PC-9 (cell line): ENCODE results near the gene CYP11A1. TPM values are rescaled to one million over a fixed set of nuclear protein-coding genes. Genes with fewer than 3 reads are reported as not detected.

ENCODE experiments used
- BruUV-seq: library from RNA; stranded (reverse); fragments of 400-500 nt; replicated peaks from 2 replicates; lab custom pipeline; 2021; lab: Mats Ljungman, UMichigan
- CTCF ChIA-PET: fragments of 300-600 bp; sonication (Branson Sonifier 250); formaldehyde crosslinking; loops from one replicate; lab custom pipeline; 2022; ENCODE audit warnings: antibody characterized with exemption; lab: Charles Lee
- POLR2A ChIA-PET: fragments of 300-600 bp; sonication (Branson Sonifier 250); formaldehyde crosslinking; loops from one replicate; lab custom pipeline; 2022; ENCODE audit warnings: antibody characterized with exemption; ENCODE audit not compliant: unreplicated experiment; lab: Charles Lee
- DNase-seq, 2 experiments: peaks; one replicate each; pipeline versions ENCODE4 v3.0.0 to v3.0.0-alpha.2; 2015 to 2022; ENCODE audit warnings: mixed read lengths in 1 of 2
- H2AFZ ChIP-seq: fragments of 200-600 bp; sonication (generic); 2 replicates; pipeline ENCODE4 v1.8.1; 2017; ENCODE audit warnings: antibody characterized with exemption
- H3F3A ChIP-seq: fragments of 200-600 bp; sonication (generic); 2 replicates; pipeline ENCODE4 v1.8.1; 2017; ENCODE audit warnings: antibody characterized with exemption, mild to moderate bottlenecking, low read depth; ENCODE audit not compliant: insufficient read depth
- H3K27ac ChIP-seq: fragments of 200-600 bp; sonication (generic); 2 replicates; pipeline ENCODE4 v1.6.1; 2016; ENCODE audit warnings: mixed run types
- H3K27me3 ChIP-seq: fragments of 200-600 bp; sonication (generic); 2 replicates; pipeline ENCODE4 v1.6.1; 2016; ENCODE audit warnings: low read depth, mixed run types; ENCODE audit not compliant: insufficient read depth
- H3K36me3 ChIP-seq: fragments of 200-600 bp; sonication (generic); 2 replicates; pipeline ENCODE4 v1.6.1; 2016; ENCODE audit warnings: low read depth, mixed run types
- H3K4me1 ChIP-seq: fragments of 200-600 bp; sonication (generic); replicated peaks from 2 replicates; pipeline ENCODE4 v1.6.1; 2016; ENCODE audit warnings: mixed run types; ENCODE audit not compliant: insufficient read depth
- H3K4me2 ChIP-seq: fragments of 200-600 bp; sonication (generic); 2 replicates; pipeline ENCODE4 v1.6.1; 2017; ENCODE audit warnings: mixed run types
- H3K4me3 ChIP-seq: fragments of 200-600 bp; sonication (generic); 2 replicates; pipeline ENCODE4 v1.6.1; 2016; ENCODE audit warnings: mixed run types
- H3K79me2 ChIP-seq: fragments of 200-600 bp; sonication (generic); 2 replicates; pipeline ENCODE4 v1.6.1; 2017; ENCODE audit warnings: low read depth, mixed run types
- H3K9me2 ChIP-seq: fragments of 200-600 bp; sonication (generic); 2 replicates; pipeline ENCODE4 v1.8.1; 2017; ENCODE audit warnings: mild to moderate bottlenecking; ENCODE audit not compliant: insufficient read depth
- H3K9me3 ChIP-seq: fragments of 200-600 bp; sonication (generic); 2 replicates; pipeline ENCODE4 v1.8.1; 2016; ENCODE audit warnings: low read depth; ENCODE audit not compliant: insufficient read depth
- H4K20me1 ChIP-seq: fragments of 200-600 bp; sonication (generic); 2 replicates; pipeline ENCODE4 v1.8.1; 2017; ENCODE audit not compliant: insufficient read depth
- CTCF ChIP-seq: fragments of 200-600 bp; sonication (generic); conservative IDR thresholded peaks from 2 replicates; pipeline ENCODE4 v1.6.1; 2017; ENCODE audit warnings: mixed run types, antibody characterized with exemption, mild to moderate bottlenecking, moderate library complexity
- EZH2 ChIP-seq: fragments of 200-600 bp; sonication (generic); IDR thresholded peaks from 2 replicates; pipeline ENCODE4 v1.8.0; 2017; ENCODE audit warnings: antibody characterized with exemption, low read depth
- intact Hi-C: fragments of 100-400 bp; cut with micrococcal nuclease; formaldehyde crosslinking; loops from one replicate; pipeline ENCODE4 v1.10.0; 2022; ENCODE audit not compliant: unreplicated experiment
- total RNA-seq: library from RNA; stranded (reverse); gene quantifications from 2 replicates; pipeline ENCODE4 v1.2.3, GENCODE V29; 2021

The CYP11A1 gene
- total RNA-seq, 1 experiment from 2014 or later = 7.1 TPM

DNA sequence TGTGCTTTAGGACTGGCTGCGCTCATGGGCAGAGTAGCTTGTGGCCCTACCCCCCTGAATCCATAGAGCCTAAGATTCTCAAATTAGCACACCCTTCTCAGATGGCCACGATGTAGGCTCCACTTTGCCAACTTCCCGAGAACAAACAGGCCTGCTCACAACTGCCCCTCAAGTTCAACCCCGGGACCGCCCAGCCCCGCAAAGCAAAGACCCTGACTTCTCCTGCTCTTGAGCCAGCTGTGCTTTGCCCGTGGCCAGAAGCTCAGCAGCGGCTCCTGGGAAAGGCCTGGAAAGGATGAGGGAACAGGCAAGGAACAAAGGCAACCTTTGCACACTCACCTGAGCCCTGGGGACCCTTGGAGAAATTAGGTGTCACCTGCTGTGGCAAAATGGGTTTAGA is 32.0 kb downstream of the CYP11A1 start:
- H3K36me3 ChIP-seq = no peaks in the 10 kb centered on the region
- intact Hi-C loops = no loop called here
- no peak overlapping the region for H3K4me3 ChIP-seq
- H3K27ac ChIP-seq = no peak overlapping the region
- H2AFZ ChIP-seq = no peak overlapping the region
- no peaks in the 10 kb centered on the region for H3K27me3 ChIP-seq
- no peak for DNase-seq
- no peaks in the 10 kb centered on the region for H3K9me2 ChIP-seq
- H3K4me1 ChIP-seq = peaks cover 43% of the 10 kb centered on the region
- H3K4me2 ChIP-seq = no peak overlapping the region
- no peaks in the 10 kb centered on the region for H3K79me2 ChIP-seq
- H3K9me3 ChIP-seq = no peaks in the 10 kb centered on the region
- H4K20me1 ChIP-seq = no peaks in the 10 kb centered on the region
- peaks cover 13% of the 10 kb centered on the region for H3F3A ChIP-seq
- TF ChIP-seq EZH2 (no peak), CTCF (no peak)
- ChIA-PET CTCF (no interaction called here), POLR2A (no interaction called here)
- no TSS peak for BruUV-seq

- no peak for DNase-seq
- Histone ChIP-seq H3K79me2 (no peaks in the 10 kb centered on the region), H3K4me3 (no peak overlapping the region), H3K27me3 (no peaks in the 10 kb centered on the region), H3K27ac (no peak overlapping the region), H2AFZ (no peak overlapping the region), H3K4me2 (no peak overlapping the region), H3K4me1 (peaks cover 33% of the 10 kb centered on the region), H3K9me3 (no peaks in the 10 kb centered on the region), H3K36me3 (no peaks in the 10 kb centered on the region), H3K9me2 (no peaks in the 10 kb centered on the region), H4K20me1 (no peaks in the 10 kb centered on the region), H3F3A (peaks cover 3% of the 10 kb centered on the region; the same call in 1 of the 2 replicates)
- no TSS peak for BruUV-seq
- TF ChIP-seq EZH2 = no peak
- TF ChIP-seq CTCF = no peak
- POLR2A ChIA-PET = no interaction called here
- CTCF ChIA-PET = no interaction called here
- intact Hi-C loops = no loop called here
Measured at GRCh38 chr15:74334127-74334526, 33.3 kb downstream of the CYP11A1 start.

DNA sequence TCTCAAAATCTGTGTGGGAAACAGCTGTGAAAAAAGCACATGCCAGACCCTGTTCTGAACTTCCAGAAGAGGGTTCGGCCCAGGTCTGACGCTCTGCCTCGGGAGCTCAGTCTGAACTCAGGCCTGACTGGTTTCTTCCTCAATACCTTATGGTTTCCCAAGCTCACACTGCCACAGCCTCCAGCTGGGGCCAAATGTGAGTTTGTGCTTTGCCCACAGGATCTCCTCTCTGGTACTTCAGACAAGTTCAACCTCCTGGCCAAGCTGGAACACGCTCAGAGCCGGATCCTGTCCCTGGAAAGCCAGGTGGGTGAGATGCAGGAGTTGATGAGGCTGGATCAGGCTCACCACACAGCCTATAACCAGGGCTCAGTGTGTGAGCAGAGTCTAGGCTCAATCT is 33.8 kb downstream of the CYP11A1 start:
- Histone ChIP-seq H3K27ac (no peak overlapping the region), H3K4me3 (no peak overlapping the region), H3F3A (no peaks in the 10 kb centered on the region; the same call in 1 of the 2 replicates), H3K4me2 (no peak overlapping the region), H3K9me3 (no peaks in the 10 kb centered on the region), H4K20me1 (no peaks in the 10 kb centered on the region), H3K79me2 (no peaks in the 10 kb centered on the region), H2AFZ (no peak overlapping the region), H3K9me2 (no peaks in the 10 kb centered on the region), H3K27me3 (no peaks in the 10 kb centered on the region), H3K4me1 (peaks cover 28% of the 10 kb centered on the region), H3K36me3 (no peaks in the 10 kb centered on the region)
- intact Hi-C loops = no loop called here
- TF ChIP-seq EZH2 = no peak
- TF ChIP-seq CTCF = no peak
- CTCF ChIA-PET = no interaction called here
- no TSS peak for BruUV-seq
- no peak for DNase-seq
- POLR2A ChIA-PET = no interaction called here
